ENCODE data around the gene PI4KA. TPM values are rescaled to one million over a fixed set of nuclear protein-coding genes. Genes with fewer than 3 reads are reported as not detected.

PI4KA gene
- total and polyA plus RNA-seq, 4 donors: 35.4 to 107 (median 50.3) TPM

DNA sequence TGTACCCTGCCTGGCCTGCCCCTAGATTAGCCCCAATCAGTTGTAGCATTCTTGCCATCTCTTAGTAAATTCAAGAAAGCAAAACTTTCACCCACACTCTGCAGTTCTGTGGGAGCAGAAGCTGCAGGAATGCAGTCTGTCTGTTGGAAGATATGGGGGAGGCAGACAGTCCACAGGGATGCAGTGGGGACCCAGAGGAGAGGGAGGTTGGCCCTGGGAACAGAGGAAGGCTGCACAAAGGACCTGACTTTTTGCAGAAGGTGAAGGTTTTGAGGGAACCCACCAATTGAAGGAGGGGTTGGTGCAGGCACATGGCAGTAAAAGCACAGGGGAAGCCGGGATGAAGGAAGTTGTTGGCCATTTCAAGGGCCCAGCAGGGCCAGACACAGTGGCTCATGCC lies 16.7 kb upstream of the PI4KA start:
- Histone ChIP-seq H3K9ac (ENCODE audit: insufficient read depth in 1 of 2, low read length in 2 of 2) (no peak overlapping the region), H3K4me1 (ENCODE audit: control insufficient read depth in 5 of 5, insufficient read depth in 5 of 5, low read length in 5 of 5) (no peaks in the 10 kb centered on the region), H3K27me3 (ENCODE audit: control insufficient read depth in 3 of 3, insufficient read depth in 3 of 3, low read length in 2 of 3) (no peaks in the 10 kb centered on the region), H3K27ac (ENCODE audit: low read depth in 1 of 2, low read length in 1 of 2) (no peak overlapping the region), H3K9me3 (ENCODE audit: control insufficient read depth in 4 of 4, insufficient read depth in 3 of 4, low read length in 3 of 4) (no peaks in the 10 kb centered on the region), H3K4me3 (no peak overlapping the region), H3K36me3 (ENCODE audit: control insufficient read depth in 4 of 4, insufficient read depth in 4 of 4, low read length in 4 of 4) (peaks cover 8 to 14% (median 9%) of the 10 kb centered on the region in 4 donors)
- TF ChIP-seq, protein P1, sequence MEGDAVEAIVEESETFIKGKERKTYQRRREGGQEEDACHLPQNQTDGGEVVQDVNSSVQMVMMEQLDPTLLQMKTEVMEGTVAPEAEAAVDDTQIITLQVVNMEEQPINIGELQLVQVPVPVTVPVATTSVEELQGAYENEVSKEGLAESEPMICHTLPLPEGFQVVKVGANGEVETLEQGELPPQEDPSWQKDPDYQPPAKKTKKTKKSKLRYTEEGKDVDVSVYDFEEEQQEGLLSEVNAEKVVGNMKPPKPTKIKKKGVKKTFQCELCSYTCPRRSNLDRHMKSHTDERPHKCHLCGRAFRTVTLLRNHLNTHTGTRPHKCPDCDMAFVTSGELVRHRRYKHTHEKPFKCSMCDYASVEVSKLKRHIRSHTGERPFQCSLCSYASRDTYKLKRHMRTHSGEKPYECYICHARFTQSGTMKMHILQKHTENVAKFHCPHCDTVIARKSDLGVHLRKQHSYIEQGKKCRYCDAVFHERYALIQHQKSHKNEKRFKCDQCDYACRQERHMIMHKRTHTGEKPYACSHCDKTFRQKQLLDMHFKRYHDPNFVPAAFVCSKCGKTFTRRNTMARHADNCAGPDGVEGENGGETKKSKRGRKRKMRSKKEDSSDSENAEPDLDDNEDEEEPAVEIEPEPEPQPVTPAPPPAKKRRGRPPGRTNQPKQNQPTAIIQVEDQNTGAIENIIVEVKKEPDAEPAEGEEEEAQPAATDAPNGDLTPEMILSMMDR (IDR thresholded peaks at IDR 0.05; ENCODE audit: control extremely low read depth, extremely low read depth): no peak
- WGBS, 2 donors: 84 to 93% methylated on average over 1 of the region's 1 CpG
- DNase-seq (no peak), ATAC-seq (ENCODE audit: insufficient read depth, low FRiP score) (no peak)

DNA sequence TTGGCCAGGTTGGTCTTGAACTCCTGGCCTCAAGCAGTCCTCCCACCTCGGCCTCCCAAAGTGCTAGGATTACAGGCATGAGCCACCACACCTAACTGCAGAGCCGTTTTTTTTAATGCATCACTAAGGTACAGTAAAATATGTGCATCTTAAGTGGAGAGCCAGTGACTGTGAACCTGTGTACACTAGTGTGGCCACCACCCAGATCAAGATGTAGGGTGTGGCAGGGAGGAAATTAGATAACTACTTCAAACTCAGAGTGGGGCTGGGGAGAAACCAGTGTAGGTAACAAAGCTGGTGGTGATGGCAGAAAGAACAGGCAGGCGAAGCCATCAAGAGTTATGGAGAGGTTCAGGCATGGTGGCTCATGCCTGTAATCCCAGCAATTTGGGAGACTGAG lies 14.6 kb upstream of the PI4KA start:
- ATAC-seq (ENCODE audit: insufficient read depth, low FRiP score): no peak
- no peak overlapping the region for H3K4me3 ChIP-seq

DNA sequence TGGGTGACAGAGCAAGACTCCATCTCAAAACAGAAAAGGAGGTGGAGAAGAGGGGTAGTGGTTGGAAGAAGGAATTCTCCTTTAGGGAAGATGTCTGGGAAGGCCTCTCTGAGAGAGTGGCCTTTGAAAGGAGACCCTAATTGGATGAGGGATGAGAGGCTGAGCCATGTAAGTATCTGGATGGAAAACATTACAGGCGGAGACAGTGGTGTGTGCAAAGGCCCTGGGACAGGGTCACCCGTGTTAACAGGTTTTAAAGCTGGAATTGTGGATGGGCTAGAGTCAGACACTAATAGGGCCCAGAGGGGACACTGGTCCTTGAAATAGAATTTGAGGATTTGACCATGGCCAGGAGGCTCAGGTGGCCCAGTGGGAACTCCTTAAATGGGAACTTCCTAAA lies 10.6 kb upstream of the PI4KA start:
- peaks cover 2 to 10% (median 8%) of the 10 kb centered on the region in 4 donors for H3K36me3 ChIP-seq (ENCODE audit: control insufficient read depth in 4 of 4, insufficient read depth in 4 of 4, low read length in 4 of 4)
- H3K9ac ChIP-seq (ENCODE audit: insufficient read depth in 1 of 2, low read length in 2 of 2): no peak overlapping the region
- H3K27me3 ChIP-seq (ENCODE audit: control insufficient read depth in 3 of 3, insufficient read depth in 3 of 3, low read length in 2 of 3): no peaks in the 10 kb centered on the region
- no peak overlapping the region for H3K4me3 ChIP-seq
- DNase-seq: no peak
- ATAC-seq (ENCODE audit: insufficient read depth, low FRiP score): no peak
- WGBS, 2 donors: 98 to 100% methylated on average over 2 of the region's 2 CpGs
- no peaks in the 10 kb centered on the region for H3K9me3 ChIP-seq (ENCODE audit: control insufficient read depth in 4 of 4, insufficient read depth in 3 of 4, low read length in 3 of 4)
- TF ChIP-seq, protein P1 (IDR thresholded peaks at IDR 0.05; ENCODE audit: control extremely low read depth, extremely low read depth): no peak
- peaks cover 8 to 21% (median 18%) of the 10 kb centered on the region in 5 donors for H3K4me1 ChIP-seq (ENCODE audit: control insufficient read depth in 5 of 5, insufficient read depth in 5 of 5, low read length in 5 of 5)
- no peak overlapping the region for H3K27ac ChIP-seq (ENCODE audit: low read depth in 1 of 2, low read length in 1 of 2)

More for the DNA sequence above, 14.6 kb upstream of the PI4KA start:
- H3K27me3 ChIP-seq (ENCODE audit: control insufficient read depth in 3 of 3, insufficient read depth in 3 of 3, low read length in 2 of 3): no peaks in the 10 kb centered on the region
- no peak overlapping the region for H3K27ac ChIP-seq (ENCODE audit: low read depth in 1 of 2, low read length in 1 of 2)
- peaks cover 0 to 5% (median 2%) of the 10 kb centered on the region in 5 donors for H3K4me1 ChIP-seq (ENCODE audit: control insufficient read depth in 5 of 5, insufficient read depth in 5 of 5, low read length in 5 of 5)
- H3K9me3 ChIP-seq (ENCODE audit: control insufficient read depth in 4 of 4, insufficient read depth in 3 of 4, low read length in 3 of 4): no peaks in the 10 kb centered on the region
- no peak for DNase-seq
- no peak overlapping the region for H3K9ac ChIP-seq (ENCODE audit: insufficient read depth in 1 of 2, low read length in 2 of 2)
- TF ChIP-seq, protein P1 (IDR thresholded peaks at IDR 0.05; ENCODE audit: control extremely low read depth, extremely low read depth): no peak
- peaks cover 9 to 15% (median 10%) of the 10 kb centered on the region in 4 donors for H3K36me3 ChIP-seq (ENCODE audit: control insufficient read depth in 4 of 4, insufficient read depth in 4 of 4, low read length in 4 of 4)
- WGBS, 2 donors: 93 to 94% methylated on average over 3 of the region's 3 CpGs

All from lung (tissue), 12 donors.